ENCODE data around the gene KBTBD4. TPM values are rescaled to one million over a fixed set of nuclear protein-coding genes. Genes with fewer than 3 reads are reported as not detected.

KBTBD4 gene
- total and polyA plus RNA-seq, 2 of the 8 experiments (the other 6 are each of a cell fraction or from before 2014, with no cell fraction given), result 12.0 to 19.5 TPM

GRCh38 chr11:47573321-47573720, 5.4 kb downstream of the KBTBD4 start:
- Histone ChIP-seq H3K27ac (ENCODE audit: low read depth, low read length) (no peak overlapping the region), H3K14ac (ENCODE audit: insufficient read length) (no peak overlapping the region), H3K36me3 (ENCODE audit: control insufficient read depth in 2 of 4, insufficient read depth in 4 of 4, low read length in 3 of 4) (peaks cover 11 to 46% (median 24%) of the 10 kb centered on the region in 4 experiments), H3K9ac (replicated peaks in 1 of 4; ENCODE audit: extremely low read depth in 1 of 4, low read depth in 3 of 4, low read length in 3 of 4) (peak overlapping the region in 1 of 4 experiments; percentile 25; a peak in 1 of 7 replicates), H3K79me1 (ENCODE audit: low read depth, low read length) (peaks cover 6% of the 10 kb centered on the region; the same call in 1 of the 2 replicates), H4K8ac (ENCODE audit: extremely low read depth, insufficient read depth, low read length) (peak overlapping the region; percentile 58; the same call in 1 of the 2 replicates), H3K4me3 (ENCODE audit: extremely low read depth in 1 of 4, insufficient read depth in 2 of 4, low read depth in 3 of 4, low read length in 4 of 4) (no peak overlapping the region), H2BK5ac (ENCODE audit: low read depth, low read length) (no peak overlapping the region), H2AFZ (ENCODE audit: low read length) (no peak overlapping the region), H3K9me3 (ENCODE audit: insufficient read depth in 2 of 2, low read depth in 1 of 2, low read length in 1 of 2) (no peaks in the 10 kb centered on the region), H2BK12ac (ENCODE audit: low read depth, low read length) (no peak overlapping the region), H4K91ac (replicated peaks; ENCODE audit: insufficient read length, low read length) (no peak overlapping the region), H2BK20ac (ENCODE audit: low read length) (no peak overlapping the region), H4K5ac (ENCODE audit: insufficient read length, low read depth, low read length) (no peak overlapping the region), H3K23me2 (ENCODE audit: low read depth, low read length) (no peaks in the 10 kb centered on the region), H2BK15ac (ENCODE audit: low read length) (no peak overlapping the region), H3K56ac (replicated peaks; ENCODE audit: insufficient read length, low read depth, low read length) (no peak overlapping the region), H2BK120ac (replicated peaks; ENCODE audit: low read depth, low read length) (no peak overlapping the region), H3K27me3 (replicated peaks in 1 of 4; ENCODE audit: control insufficient read depth in 3 of 4, extremely low read depth in 1 of 4, insufficient read depth in 3 of 4, low read length in 3 of 4) (no peaks in the 10 kb centered on the region), H3K18ac (ENCODE audit: extremely low read depth, low read length) (no peak overlapping the region), H3K79me2 (ENCODE audit: control insufficient read depth in 1 of 2, insufficient read depth in 2 of 2, low read length in 2 of 2) (peaks cover 0 to 14% of the 10 kb centered on the region in 2 experiments; a peak in 2 of 4 replicates), H3K4me2 (ENCODE audit: insufficient read depth in 1 of 2, low read depth in 2 of 2, low read length in 2 of 2) (no peak overlapping the region), H3K4me1 (replicated peaks in 1 of 4; ENCODE audit: control insufficient read depth in 3 of 4, insufficient read depth in 4 of 4, low read length in 3 of 4) (peaks cover 0 to 5% (median 2%) of the 10 kb centered on the region in 4 experiments; a peak in 2 of 7 replicates), H3K4ac (replicated peaks; ENCODE audit: insufficient read length, low read depth, low read length) (no peak overlapping the region), H2AK5ac (ENCODE audit: low read depth, low read length) (no peak overlapping the region), H4K20me1 (replicated peaks in 1 of 2; ENCODE audit: control insufficient read depth in 1 of 2, insufficient read depth in 2 of 2, low read length in 2 of 2) (peaks cover 0 to 8% of the 10 kb centered on the region in 2 experiments), H3K23ac (ENCODE audit: insufficient read length) (no peak overlapping the region)
- ChIA-PET CTCF (ENCODE audit: partially characterized antibody) (interaction anchor here (0.9 kb wide), 1 partner anchor 25 kb away, joined by 3 read pairs; no protein-coding TSS in a partner anchor), POLR2A (ENCODE audit: partially characterized antibody) (interaction anchor here (1.2 to 4.2 kb wide), 8 partner anchors 8 to 156 kb away, joined by 3 to 25 read pairs (median 6); partner anchors contain the start of genes C1QTNF4, CELF1, FAM180B and PTPMT1)
- 92% methylated on average over 11 of the region's 11 CpGs; no CpG with 5 or more reads in 1 of the 2 experiments for WGBS, 2 experiments (ENCODE audit: extremely low coverage in 1 of 2, insufficient coverage in 1 of 2, insufficient read length in 1 of 2, insufficient replicate concordance in 2 of 2, low coverage in 1 of 2, low lambda C conversion rate in 2 of 2, missing lambda C conversion rate in 1 of 2)
- DNase-seq (ENCODE audit: low read depth in 1 of 2, low spot score in 2 of 2), result no peak
- no peak for FAIRE-seq
